ENCODE data around the gene MB21D2. TPM values are rescaled to one million over a fixed set of nuclear protein-coding genes. Genes with fewer than 3 reads are reported as not detected.

The MB21D2 gene
- total RNA-seq, 1 donor from 2014 or later, result 1.9 TPM

GRCh38 chr3:192835818-192836815 is 81.5 kb downstream of the MB21D2 start:
- DNase-seq (ENCODE audit: low read depth in 2 of 2), result no peak

GRCh38 chr3:192834428-192834827 is 83.2 kb downstream of the MB21D2 start:
- DNase-seq (ENCODE audit: low read depth in 2 of 2), result no peak

GRCh38 chr3:192833177-192833890 is 84.3 kb downstream of the MB21D2 start:
- peak in 1 of 2 donors; percentile 42 for DNase-seq (ENCODE audit: low read depth in 2 of 2)

- no peak for DNase-seq (ENCODE audit: low read depth in 2 of 2)
These were observed 85.8 kb downstream of the MB21D2 start for GRCh38 chr3:192831801-192832347.

GRCh38 chr3:192831111-192831644 is 86.5 kb downstream of the MB21D2 start:
- DNase-seq (ENCODE audit: low read depth in 2 of 2), result no peak

GRCh38 chr3:192830291-192831110 is 87.2 kb downstream of the MB21D2 start:
- no peak for DNase-seq (ENCODE audit: low read depth in 2 of 2)

- no peak for DNase-seq (ENCODE audit: low read depth in 2 of 2)
These were observed 89.6 kb downstream of the MB21D2 start for GRCh38 chr3:192827863-192828594.

- no peak for DNase-seq (ENCODE audit: low read depth in 2 of 2)
These were observed 90.4 kb downstream of the MB21D2 start for GRCh38 chr3:192827208-192827607.

GRCh38 chr3:192826214-192827006 is 91.2 kb downstream of the MB21D2 start:
- DNase-seq (ENCODE audit: low read depth in 2 of 2), result peak in 1 of 2 donors; percentile 24

GRCh38 chr3:192825657-192826200 is 91.9 kb downstream of the MB21D2 start:
- peak; percentile 71 to 77 for DNase-seq (ENCODE audit: low read depth in 2 of 2)

- DNase-seq (ENCODE audit: low read depth in 2 of 2), result peak; percentile 21 to 39
These were observed 92.4 kb downstream of the MB21D2 start for GRCh38 chr3:192825216-192825615.

GRCh38 chr3:192824313-192824712 is 93.3 kb downstream of the MB21D2 start:
- no peak for DNase-seq (ENCODE audit: low read depth in 2 of 2)

GRCh38 chr3:192821161-192821560 is 96.5 kb downstream of the MB21D2 start:
- no peak for DNase-seq (ENCODE audit: low read depth in 2 of 2)

- DNase-seq (ENCODE audit: low read depth in 2 of 2), result no peak
These were observed 97.5 kb downstream of the MB21D2 start for GRCh38 chr3:192820161-192820560.

- peak in 1 of 2 donors; percentile 57 for DNase-seq (ENCODE audit: low read depth in 2 of 2)
These were observed 98.6 kb downstream of the MB21D2 start for GRCh38 chr3:192819001-192819569.

GRCh38 chr3:192818126-192818525 is 99.5 kb downstream of the MB21D2 start:
- no peak for DNase-seq (ENCODE audit: low read depth in 2 of 2)

- no peak for DNase-seq (ENCODE audit: low read depth in 2 of 2)
These were observed 100.2 kb downstream of the MB21D2 start for GRCh38 chr3:192817506-192817905.

GRCh38 chr3:192817053-192817452 is 100.6 kb downstream of the MB21D2 start:
- DNase-seq (ENCODE audit: low read depth in 2 of 2), result no peak

GRCh38 chr3:192816351-192816750 is 101.3 kb downstream of the MB21D2 start:
- peak; percentile 40 to 56 for DNase-seq (ENCODE audit: low read depth in 2 of 2)

Measured in dermis microvascular lymphatic vessel endothelial cell (primary cell).